Activated naive CD8-positive, alpha-beta T cell (primary cell): ENCODE data around the gene PRR27.

Experiments
- H3K27ac Mint-ChIP-seq: one replicate; pipeline ENCODE4 v1.8.0; 2021; ENCODE audit warnings: mixed read lengths
- H3K27me3 Mint-ChIP-seq: one replicate; pipeline ENCODE4 v1.8.0; 2021; ENCODE audit warnings: mixed read lengths
- H3K36me3 Mint-ChIP-seq: one replicate; pipeline ENCODE4 v1.8.0; 2021; ENCODE audit warnings: mixed read lengths
- H3K4me1 Mint-ChIP-seq: one replicate; pipeline ENCODE4 v1.8.0; 2021; ENCODE audit warnings: low read depth, mixed read lengths
- H3K4me3 Mint-ChIP-seq: one replicate; pipeline ENCODE4 v1.8.0; 2021; ENCODE audit warnings: mild to moderate bottlenecking, mixed read lengths
- H3K9me3 Mint-ChIP-seq: one replicate; pipeline ENCODE4 v1.8.0; 2021; ENCODE audit warnings: low read depth, mixed read lengths

The PRR27 gene

GRCh38 chr4:70153937-70154336 is at the start of gene PRR27:
Gene PRR27 (plus strand): TSS chr4:70154237. CDS start chr4:70154376, 139 bp downstream.
- Mint-ChIP-seq H3K27me3 (no peaks in the 10 kb centered on the region), H3K9me3 (no peaks in the 10 kb centered on the region), H3K36me3 (no peaks in the 10 kb centered on the region), H3K4me1 (no peaks in the 10 kb centered on the region), H3K27ac (no peak within 1 kb of the TSS), H3K4me3 (no peak within 1 kb of the TSS)

DNA sequence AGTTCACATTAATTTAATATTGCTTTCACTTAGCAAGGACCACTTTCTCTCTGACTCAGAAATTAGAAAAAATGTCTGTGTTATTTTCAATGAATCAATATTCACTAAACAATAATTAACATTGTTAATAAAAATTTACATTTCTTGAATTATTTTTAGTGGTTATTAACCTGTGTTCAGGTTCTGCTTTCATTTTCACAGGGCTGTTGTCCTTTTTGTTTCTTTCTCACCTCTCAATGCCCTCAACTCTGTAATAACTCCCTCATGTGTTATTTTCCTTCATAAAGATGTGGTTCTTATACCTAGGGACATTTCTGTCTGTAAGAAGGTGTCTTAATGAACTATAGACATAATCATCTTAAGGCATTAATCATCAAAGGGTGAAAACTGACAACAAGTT is 43.1 kb upstream of the PRR27 start:
- H3K27me3 Mint-ChIP-seq: no peaks in the 10 kb centered on the region
- H3K4me1 Mint-ChIP-seq: no peaks in the 10 kb centered on the region
- H3K9me3 Mint-ChIP-seq: no peaks in the 10 kb centered on the region
- no peaks in the 10 kb centered on the region for H3K36me3 Mint-ChIP-seq
- H3K4me3 Mint-ChIP-seq: no peak overlapping the region
- no peak overlapping the region for H3K27ac Mint-ChIP-seq

GRCh38 chr4:70113656-70114055 is 40.4 kb upstream of the PRR27 start:
- Mint-ChIP-seq H3K27ac (no peak overlapping the region), H3K36me3 (no peaks in the 10 kb centered on the region), H3K4me3 (no peak overlapping the region), H3K9me3 (no peaks in the 10 kb centered on the region), H3K27me3 (no peaks in the 10 kb centered on the region), H3K4me1 (no peaks in the 10 kb centered on the region)

GRCh38 chr4:70114096-70114495 is 39.9 kb upstream of the PRR27 start:
- H3K4me3 Mint-ChIP-seq: no peak overlapping the region
- no peaks in the 10 kb centered on the region for H3K9me3 Mint-ChIP-seq
- H3K27me3 Mint-ChIP-seq: no peaks in the 10 kb centered on the region
- H3K4me1 Mint-ChIP-seq: no peaks in the 10 kb centered on the region
- H3K27ac Mint-ChIP-seq: no peak overlapping the region
- no peaks in the 10 kb centered on the region for H3K36me3 Mint-ChIP-seq

- Mint-ChIP-seq H3K27me3 (no peaks in the 10 kb centered on the region), H3K9me3 (no peaks in the 10 kb centered on the region), H3K4me1 (no peaks in the 10 kb centered on the region), H3K4me3 (no peak overlapping the region), H3K36me3 (no peaks in the 10 kb centered on the region), H3K27ac (no peak overlapping the region)
Measured at GRCh38 chr4:70120323-70120722, 33.7 kb upstream of the PRR27 start.

GRCh38 chr4:70133473-70133872 is 20.6 kb upstream of the PRR27 start:
- no peaks in the 10 kb centered on the region for H3K36me3 Mint-ChIP-seq
- H3K9me3 Mint-ChIP-seq: no peaks in the 10 kb centered on the region
- no peak overlapping the region for H3K27ac Mint-ChIP-seq
- H3K4me1 Mint-ChIP-seq: no peaks in the 10 kb centered on the region
- H3K27me3 Mint-ChIP-seq: no peaks in the 10 kb centered on the region
- H3K4me3 Mint-ChIP-seq: no peak overlapping the region

DNA sequence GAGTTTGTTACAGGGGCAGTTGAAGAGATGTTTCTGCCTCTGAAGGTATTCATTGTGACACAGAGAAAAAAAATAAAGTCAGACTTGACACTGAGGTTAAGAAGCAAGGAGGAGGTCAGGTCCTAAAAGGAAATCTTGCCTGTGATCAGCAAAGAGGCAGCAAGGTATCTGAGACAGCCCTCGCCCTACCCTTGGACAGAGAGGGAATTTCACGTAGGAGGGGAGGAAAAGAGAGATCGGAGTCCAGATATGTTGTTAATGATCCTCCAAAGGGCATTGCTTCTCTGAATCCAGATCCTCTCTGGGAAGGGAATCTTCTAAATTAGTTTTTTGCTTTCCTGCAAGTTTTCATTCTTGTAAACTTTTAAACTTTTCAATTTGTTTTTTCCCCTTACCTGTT is 15.3 kb upstream of the PRR27 start:
- H3K4me3 Mint-ChIP-seq: no peak overlapping the region
- H3K36me3 Mint-ChIP-seq: no peaks in the 10 kb centered on the region
- H3K27me3 Mint-ChIP-seq: no peaks in the 10 kb centered on the region
- no peaks in the 10 kb centered on the region for H3K4me1 Mint-ChIP-seq
- H3K9me3 Mint-ChIP-seq: no peaks in the 10 kb centered on the region
- H3K27ac Mint-ChIP-seq: no peak overlapping the region

- H3K27ac Mint-ChIP-seq: no peak overlapping the region
Measured at GRCh38 chr4:70151271-70151670, 2.8 kb upstream of the PRR27 start.

GRCh38 chr4:70152088-70152487 is 1.9 kb upstream of the PRR27 start:
- H3K4me1 Mint-ChIP-seq: no peaks in the 10 kb centered on the region
- H3K4me3 Mint-ChIP-seq: no peak overlapping the region
- H3K36me3 Mint-ChIP-seq: no peaks in the 10 kb centered on the region
- H3K27me3 Mint-ChIP-seq: no peaks in the 10 kb centered on the region
- H3K27ac Mint-ChIP-seq: no peak overlapping the region
- H3K9me3 Mint-ChIP-seq: no peaks in the 10 kb centered on the region

More at GRCh38 chr4:70151271-70151670, 2.8 kb upstream of the PRR27 start:
- H3K4me3 Mint-ChIP-seq: no peak overlapping the region
- no peaks in the 10 kb centered on the region for H3K27me3 Mint-ChIP-seq
- H3K4me1 Mint-ChIP-seq: no peaks in the 10 kb centered on the region
- H3K36me3 Mint-ChIP-seq: no peaks in the 10 kb centered on the region
- no peaks in the 10 kb centered on the region for H3K9me3 Mint-ChIP-seq

- Mint-ChIP-seq H3K27me3 (no peaks in the 10 kb centered on the region), H3K4me3 (no peak overlapping the region), H3K4me1 (no peaks in the 10 kb centered on the region), H3K36me3 (no peaks in the 10 kb centered on the region), H3K9me3 (no peaks in the 10 kb centered on the region), H3K27ac (no peak overlapping the region)
Measured at GRCh38 chr4:70158576-70158975, 4.5 kb downstream of the PRR27 start.

- Mint-ChIP-seq H3K4me1 (no peaks in the 10 kb centered on the region), H3K4me3 (no peak overlapping the region), H3K9me3 (no peaks in the 10 kb centered on the region), H3K36me3 (no peaks in the 10 kb centered on the region), H3K27ac (no peak overlapping the region), H3K27me3 (peaks cover under 1% of the 10 kb centered on the region)
Measured at GRCh38 chr4:70177090-70177489, 23.1 kb downstream of the PRR27 start.

- peaks cover 1% of the 10 kb centered on the region for H3K27me3 Mint-ChIP-seq
- no peaks in the 10 kb centered on the region for H3K36me3 Mint-ChIP-seq
- H3K9me3 Mint-ChIP-seq: no peaks in the 10 kb centered on the region
- no peak overlapping the region for H3K27ac Mint-ChIP-seq
- H3K4me1 Mint-ChIP-seq: no peaks in the 10 kb centered on the region
- no peak overlapping the region for H3K4me3 Mint-ChIP-seq
Measured at GRCh38 chr4:70178075-70178660, 24.1 kb downstream of the PRR27 start.

DNA sequence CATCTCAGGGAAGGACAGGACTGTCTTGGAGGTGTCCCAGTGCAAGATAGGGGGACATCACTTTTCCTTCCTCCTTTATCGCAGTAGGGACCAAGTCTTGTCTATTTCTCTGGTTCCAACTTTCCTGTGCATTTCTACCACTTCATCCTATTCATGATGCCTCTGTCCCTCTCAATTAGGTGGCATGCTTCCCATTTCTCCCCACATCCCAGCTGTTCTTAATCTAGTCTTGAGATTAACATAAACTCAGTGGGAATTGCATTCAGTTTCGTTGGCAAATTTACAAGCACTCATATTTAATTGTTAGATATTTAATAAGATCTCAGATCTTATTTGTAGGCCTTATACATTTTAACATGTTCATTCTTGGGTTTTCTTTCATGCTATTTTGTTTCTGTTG is 25.8 kb downstream of the PRR27 start:
- Mint-ChIP-seq H3K9me3 (no peaks in the 10 kb centered on the region), H3K27ac (no peak overlapping the region), H3K27me3 (peaks cover 1% of the 10 kb centered on the region), H3K36me3 (no peaks in the 10 kb centered on the region), H3K4me1 (no peaks in the 10 kb centered on the region), H3K4me3 (no peak overlapping the region)

- Mint-ChIP-seq H3K9me3 (no peaks in the 10 kb centered on the region), H3K4me1 (no peaks in the 10 kb centered on the region), H3K27ac (no peak overlapping the region), H3K4me3 (no peak overlapping the region), H3K27me3 (peaks cover 1% of the 10 kb centered on the region), H3K36me3 (no peaks in the 10 kb centered on the region)
Measured at GRCh38 chr4:70181864-70182263, 27.8 kb downstream of the PRR27 start.

DNA sequence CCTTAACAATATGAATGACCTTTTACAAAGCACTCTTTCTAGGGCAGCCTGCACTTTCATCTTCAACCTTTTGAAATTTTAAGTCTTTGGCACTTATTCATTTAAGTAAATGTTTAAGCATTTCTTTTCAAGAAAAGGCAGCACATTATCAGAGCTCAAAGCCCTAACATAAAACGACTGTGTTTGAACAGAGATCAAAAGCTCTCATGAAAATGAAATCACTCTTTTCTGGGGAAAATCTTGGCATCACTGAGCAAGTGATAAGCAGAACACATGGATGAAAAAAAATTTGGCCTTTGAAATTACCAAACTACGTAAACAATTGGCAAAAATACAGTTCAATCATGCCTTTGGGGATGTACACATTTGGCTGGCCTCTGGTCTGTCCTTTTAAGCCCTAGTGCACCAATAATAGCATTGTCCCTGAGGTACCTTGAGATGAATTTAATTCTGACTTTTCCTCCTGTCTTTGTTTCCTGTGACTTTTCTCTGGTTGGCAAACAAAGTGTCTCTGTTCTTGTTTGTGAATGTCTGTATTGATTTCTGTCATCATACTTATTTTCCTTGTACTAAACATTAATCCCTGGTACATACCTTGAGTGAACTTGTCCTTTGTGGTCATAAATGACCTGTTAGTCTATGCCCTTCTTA is 28.6 kb downstream of the PRR27 start:
- Mint-ChIP-seq H3K4me3 (no peak overlapping the region), H3K4me1 (no peaks in the 10 kb centered on the region), H3K27me3 (peaks cover 1% of the 10 kb centered on the region), H3K36me3 (no peaks in the 10 kb centered on the region), H3K9me3 (no peaks in the 10 kb centered on the region), H3K27ac (no peak overlapping the region)
